Keratinocyte (primary cell): Measurements from ENCODE around the gene EGFR. TPM values are rescaled to one million over a fixed set of nuclear protein-coding genes. Genes with fewer than 3 reads are reported as not detected.

Source experiments
- DNase-seq: peaks from one replicate; pipeline ENCODE4 v3.0.0-alpha.2; 2011; ENCODE audit warnings: low read depth, missing footprints, low spot score
- FAIRE-seq: peaks from 2 replicates; lab custom pipeline; 2011; peaks lifted over from hg19 to GRCh38; lab: Jason Lieb, UNC
- H2AFZ ChIP-seq: 2 replicates; pipeline ENCODE4 v1.6.0; 2012; ENCODE audit warnings: low read length, control low read depth, inconsistent platforms; ENCODE audit not compliant: control insufficient read depth
- H3K27ac ChIP-seq: 2 replicates; pipeline ENCODE4 v1.5.1; 2011; ENCODE audit warnings: low read length; ENCODE audit not compliant: control insufficient read depth, insufficient read depth
- H3K27me3 ChIP-seq: 3 replicates; pipeline ENCODE4 v1.6.0; 2011; ENCODE audit warnings: low read length; ENCODE audit not compliant: control insufficient read depth, insufficient read depth; ENCODE audit errors: extremely low read depth
- H3K36me3 ChIP-seq, 2 experiments: 2 replicates in 1 of 2; 3 replicates in 1 of 2; pipeline ENCODE4 v1.5.1; 2011; ENCODE audit warnings: low read length in 2 of 2, mild to moderate bottlenecking in 1 of 2; ENCODE audit not compliant: control insufficient read depth in 2 of 2, insufficient read depth in 2 of 2; ENCODE audit errors: extremely low read depth in 1 of 2
- H3K4me1 ChIP-seq: 3 replicates; pipeline ENCODE4 v1.5.1; 2011; ENCODE audit warnings: low read length; ENCODE audit not compliant: control insufficient read depth, insufficient read depth; ENCODE audit errors: extremely low read depth
- H3K4me2 ChIP-seq: 3 replicates; pipeline ENCODE4 v1.6.0; 2011; ENCODE audit warnings: low read depth, low read length; ENCODE audit not compliant: control insufficient read depth, insufficient read depth; ENCODE audit errors: extremely low read depth
- H3K4me3 ChIP-seq, 3 experiments: fragments of 200-600 bp in 1 of 3; sonication (generic) in 1 of 3; 2 replicates in 2 of 3; 3 replicates in 1 of 3; pipeline ENCODE4 v1.5.1; 2011 to 2016; ENCODE audit warnings: low read length in 3 of 3, mild to moderate bottlenecking in 3 of 3, control low read depth in 2 of 3, inconsistent platforms in 1 of 3, low read depth in 1 of 3, mixed read lengths in 1 of 3, mixed run types in 1 of 3, moderate library complexity in 1 of 3; ENCODE audit not compliant: control insufficient read depth in 2 of 3, insufficient read depth in 2 of 3; ENCODE audit errors: extremely low read depth in 1 of 3
- H3K79me2 ChIP-seq: 2 replicates; pipeline ENCODE4 v1.6.0; 2012; ENCODE audit warnings: low read length; ENCODE audit not compliant: control insufficient read depth, insufficient read depth
- H3K9ac ChIP-seq: 3 replicates; pipeline ENCODE4 v1.6.0; 2011; ENCODE audit warnings: low read length; ENCODE audit not compliant: control insufficient read depth, insufficient read depth; ENCODE audit errors: extremely low read depth
- H3K9me1 ChIP-seq: 3 replicates; pipeline ENCODE4 v1.6.0; 2011; ENCODE audit warnings: low read length; ENCODE audit not compliant: control insufficient read depth, insufficient read depth; ENCODE audit errors: extremely low read depth
- H3K9me3 ChIP-seq: 2 replicates; pipeline ENCODE4 v1.5.1; 2012; ENCODE audit warnings: low read depth, low read length; ENCODE audit not compliant: control insufficient read depth
- H4K20me1 ChIP-seq: 3 replicates; pipeline ENCODE4 v1.6.0; 2011; ENCODE audit warnings: low read length; ENCODE audit not compliant: control insufficient read depth, insufficient read depth; ENCODE audit errors: extremely low read depth
- EZH2 ChIP-seq: IDR thresholded peaks from one replicate; pipeline ENCODE4 v1.6.1; 2012; ENCODE audit warnings: inconsistent platforms, mild to moderate bottlenecking, low read length, moderate library complexity
- dilution Hi-C: fragments of 300-500 bp; cut with MboI; formaldehyde crosslinking; loops from one replicate; pipeline ENCODE4 v1.7.0; 2020; ENCODE audit warnings: low sequenced_read_pairs; ENCODE audit not compliant: extremely low pct_ligation_motif_present
- polyA plus RNA-seq, 5 experiments: library from polyadenylated mRNA; depleted of rRNA in 3 of 5; stranded (reverse) in 3 of 5; stranded (forward) in 1 of 5; unstranded in 1 of 5; fragments of >200 nt; gene quantifications; 1 replicate in 1 of 5; 2 replicates in 3 of 5; 3 replicates in 1 of 5; pipeline versions ENCODE4 v1.2.1 to v1.2.3, GENCODE V29; 2011 to 2012; ENCODE audit warnings: missing spikeins in 2 of 5, low read depth in 1 of 5, low replicate concordance in 1 of 5
- TF ChIP-seq, protein P1 (sequence below), 3 experiments: IDR thresholded peaks in 1 of 3; conservative IDR thresholded peaks in 1 of 3; optimal IDR thresholded peaks in 1 of 3; 2 replicates in 2 of 3; 3 replicates in 1 of 3; pipeline versions ENCODE3 to v1.5.1; 2011; ENCODE audit warnings: low read length in 3 of 3, mild to moderate bottlenecking in 3 of 3, moderate library complexity in 2 of 3, control low read depth in 1 of 3, inconsistent platforms in 1 of 3; ENCODE audit not compliant: insufficient read depth in 2 of 3; ENCODE audit errors: extremely low read depth in 1 of 3

Gene EGFR
- polyA plus RNA-seq, 1 donor (not counting 4 experiments of a cell fraction or from before 2014, with no cell fraction given): 120 TPM

DNA sequence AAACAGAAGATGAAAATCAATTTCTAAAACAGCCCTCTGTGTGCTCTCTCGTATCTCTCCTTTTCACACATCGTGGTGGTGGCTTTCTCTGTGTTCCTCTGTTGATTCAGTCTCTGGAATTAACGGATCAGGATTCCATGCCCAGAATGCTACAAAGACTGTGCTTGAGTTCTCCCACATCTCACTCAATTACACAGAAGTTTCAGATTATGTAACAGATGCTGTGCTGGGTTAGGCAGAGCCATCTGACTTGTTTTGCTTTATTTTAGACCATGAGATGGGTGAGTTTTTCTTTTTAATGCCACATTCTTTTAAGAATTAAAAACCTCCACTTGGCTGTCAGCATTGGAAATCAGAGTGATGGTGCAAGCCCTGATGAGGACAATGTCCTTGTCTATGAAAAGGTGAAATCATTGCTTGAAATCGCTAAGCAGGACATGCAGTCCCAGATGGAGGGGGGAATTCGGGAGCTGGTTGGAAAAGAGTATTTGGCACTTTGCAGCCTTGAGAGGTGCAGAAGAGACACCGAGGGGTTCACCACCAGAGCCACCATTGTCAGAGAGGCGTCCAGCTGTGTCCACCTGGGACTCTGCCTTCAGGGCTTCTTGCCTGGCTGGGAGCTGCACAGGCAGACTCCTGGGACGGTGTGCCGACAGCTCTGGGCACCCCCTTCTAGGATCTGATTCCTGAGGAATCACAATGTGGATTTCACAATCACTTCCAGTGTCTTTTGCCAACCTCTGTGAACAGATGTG is 80.4 kb downstream of the EGFR start:
- peaks cover 30% of the 10 kb centered on the region for H4K20me1 ChIP-seq
- H3K9ac ChIP-seq: peak overlapping the region; percentile 56
- peaks cover 4% of the 10 kb centered on the region for H3K9me1 ChIP-seq
- H3K79me2 ChIP-seq: peaks cover 96% of the 10 kb centered on the region
- H3K36me3 ChIP-seq: peaks cover 6 to 32% of the 10 kb centered on the region in 2 experiments
- peak overlapping the region; percentile 65 for H3K27ac ChIP-seq
- H3K4me1 ChIP-seq: peaks cover 85% of the 10 kb centered on the region
- dilution Hi-C loops: no loop called here
- H2AFZ ChIP-seq: no peak overlapping the region
- no peak overlapping the region for H3K4me3 ChIP-seq
- H3K9me3 ChIP-seq: no peaks in the 10 kb centered on the region
- peak; percentile 79 for FAIRE-seq
- peak overlapping the region; percentile 67 for H3K4me2 ChIP-seq
- DNase-seq: no peak
- no peak for TF ChIP-seq EZH2
- TF ChIP-seq, protein P1, sequence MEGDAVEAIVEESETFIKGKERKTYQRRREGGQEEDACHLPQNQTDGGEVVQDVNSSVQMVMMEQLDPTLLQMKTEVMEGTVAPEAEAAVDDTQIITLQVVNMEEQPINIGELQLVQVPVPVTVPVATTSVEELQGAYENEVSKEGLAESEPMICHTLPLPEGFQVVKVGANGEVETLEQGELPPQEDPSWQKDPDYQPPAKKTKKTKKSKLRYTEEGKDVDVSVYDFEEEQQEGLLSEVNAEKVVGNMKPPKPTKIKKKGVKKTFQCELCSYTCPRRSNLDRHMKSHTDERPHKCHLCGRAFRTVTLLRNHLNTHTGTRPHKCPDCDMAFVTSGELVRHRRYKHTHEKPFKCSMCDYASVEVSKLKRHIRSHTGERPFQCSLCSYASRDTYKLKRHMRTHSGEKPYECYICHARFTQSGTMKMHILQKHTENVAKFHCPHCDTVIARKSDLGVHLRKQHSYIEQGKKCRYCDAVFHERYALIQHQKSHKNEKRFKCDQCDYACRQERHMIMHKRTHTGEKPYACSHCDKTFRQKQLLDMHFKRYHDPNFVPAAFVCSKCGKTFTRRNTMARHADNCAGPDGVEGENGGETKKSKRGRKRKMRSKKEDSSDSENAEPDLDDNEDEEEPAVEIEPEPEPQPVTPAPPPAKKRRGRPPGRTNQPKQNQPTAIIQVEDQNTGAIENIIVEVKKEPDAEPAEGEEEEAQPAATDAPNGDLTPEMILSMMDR (optimal IDR thresholded peaks at IDR 0.05 in 1 of 3, IDR thresholded peaks at IDR 0.05 in 1 of 3, conservative IDR thresholded peaks at IDR 0.05 in 1 of 3; ENCODE audit: extremely low read depth in 1 of 3, insufficient read depth in 2 of 3, low read length in 3 of 3): no peak
- no peaks in the 10 kb centered on the region for H3K27me3 ChIP-seq

DNA sequence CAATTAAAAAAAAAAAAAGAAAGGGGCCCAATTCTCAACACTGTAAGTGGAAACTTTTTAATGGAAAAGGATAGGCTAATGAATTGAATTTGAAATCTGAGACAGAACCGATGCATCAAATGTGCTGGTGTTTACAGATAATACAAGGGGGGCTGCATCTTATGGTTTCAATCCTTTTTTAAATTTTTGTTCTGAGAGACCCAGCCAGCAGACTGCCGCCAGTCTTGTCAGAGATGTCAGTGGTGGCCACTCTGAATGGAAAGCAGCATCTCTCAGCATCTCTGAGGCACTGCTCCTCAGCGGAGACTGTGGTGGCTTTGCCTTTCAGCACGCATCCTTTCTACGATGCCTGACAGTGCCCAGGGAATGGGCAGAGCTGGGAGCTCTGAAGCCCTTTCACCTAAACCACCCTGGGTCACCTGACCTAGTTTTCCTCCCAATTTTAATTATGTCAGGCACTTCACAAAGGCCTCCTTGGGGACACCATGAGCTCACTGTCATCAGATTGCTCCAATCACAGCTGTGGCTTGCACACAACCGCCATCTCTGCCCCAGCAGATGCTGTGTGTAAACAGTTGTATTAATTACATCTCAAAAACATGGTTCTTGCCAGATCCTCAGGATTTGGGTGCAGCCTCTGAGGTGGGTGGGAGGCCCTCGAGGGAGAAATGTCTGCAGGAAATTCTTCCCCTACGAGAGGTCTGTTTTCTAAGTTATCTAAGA is 81.2 kb downstream of the EGFR start:
- H3K27me3 ChIP-seq: no peaks in the 10 kb centered on the region
- TF ChIP-seq, protein P1 (optimal IDR thresholded peaks at IDR 0.05 in 1 of 3, IDR thresholded peaks at IDR 0.05 in 1 of 3, conservative IDR thresholded peaks at IDR 0.05 in 1 of 3; ENCODE audit: extremely low read depth in 1 of 3, insufficient read depth in 2 of 3, low read length in 3 of 3): no peak
- no peak for TF ChIP-seq EZH2
- peaks cover 6 to 32% of the 10 kb centered on the region in 2 experiments for H3K36me3 ChIP-seq
- no peak overlapping the region for H2AFZ ChIP-seq
- peaks cover 7% of the 10 kb centered on the region for H3K9me1 ChIP-seq
- H3K4me2 ChIP-seq: peak overlapping the region; percentile 67
- DNase-seq (no peak), FAIRE-seq (no peak)
- H3K4me3 ChIP-seq: no peak overlapping the region
- H4K20me1 ChIP-seq: peaks cover 31% of the 10 kb centered on the region
- H3K9me3 ChIP-seq: no peaks in the 10 kb centered on the region
- H3K79me2 ChIP-seq: peaks cover 96% of the 10 kb centered on the region
- H3K9ac ChIP-seq: peak overlapping the region; percentile 64
- dilution Hi-C loops: no loop called here
- H3K4me1 ChIP-seq: peaks cover 92% of the 10 kb centered on the region
- peak overlapping the region; percentile 65 for H3K27ac ChIP-seq
